ENCODE measurements around the gene SKIC8. TPM values are rescaled to one million over a fixed set of nuclear protein-coding genes. Genes with fewer than 3 reads are reported as not detected.

Gene SKIC8
- total and polyA plus RNA-seq, 2 of the 13 experiments (the other 11 are each of a cell fraction or from before 2014, with no cell fraction given): 69.5 to 70.6 TPM

- POLR2A ChIA-PET: no interaction called here
- H4K20me1 ChIP-seq (ENCODE audit: insufficient read depth, low read length): no peaks in the 10 kb centered on the region
- H3K4me3 ChIP-seq (replicated peaks in 1 of 3; ENCODE audit: insufficient read depth in 1 of 3, low read depth in 2 of 3, low read length in 3 of 3): no peak overlapping the region
- H3K79me2 ChIP-seq (ENCODE audit: insufficient read depth, low read length): no peaks in the 10 kb centered on the region
- in situ Hi-C loops (cut with HindIII; ENCODE audit: extremely low pct_ligation_motif_present, low pct_unique_long_range_greater_than_20kb): no loop called here
- H3K9me3 ChIP-seq (ENCODE audit: low read length): no peaks in the 10 kb centered on the region
- no peak overlapping the region for H3K9ac ChIP-seq (ENCODE audit: insufficient read depth, low read depth, low read length)
- H3K27me3 ChIP-seq (ENCODE audit: control insufficient read depth in 1 of 2, insufficient read depth in 2 of 2, low read length in 2 of 2): peaks cover 0 to 8% of the 10 kb centered on the region in 2 experiments; a peak in 2 of 5 replicates
- TF ChIP-seq ZNF580 (CRISPR knock-in tag; IDR thresholded peaks at IDR 0.05; ENCODE audit: borderline replicate concordance, low read depth) (no peak), SNRNP70 (IDR thresholded peaks at IDR 0.05; ENCODE audit: low read depth, low read length) (no peak), SP140L (CRISPR knock-in tag; IDR thresholded peaks at IDR 0.05; ENCODE audit: borderline replicate concordance) (no peak), CBX2 (IDR thresholded peaks at IDR 0.05; ENCODE audit: low read depth, low read length) (no peak), CBX2 (CRISPR knock-in tag; IDR thresholded peaks at IDR 0.05; ENCODE audit: low read depth) (no peak), MXD4 (CRISPR knock-in tag; IDR thresholded peaks at IDR 0.05) (no peak), SIX1 (CRISPR knock-in tag; IDR thresholded peaks at IDR 0.05; ENCODE audit: borderline replicate concordance) (no peak), SP4 (CRISPR knock-in tag; IDR thresholded peaks at IDR 0.05) (no peak), ZMYM2 (CRISPR knock-in tag; IDR thresholded peaks at IDR 0.05) (no peak), HHEX (CRISPR knock-in tag; IDR thresholded peaks at IDR 0.05) (no peak)
- TF ChIP-seq, protein P1, sequence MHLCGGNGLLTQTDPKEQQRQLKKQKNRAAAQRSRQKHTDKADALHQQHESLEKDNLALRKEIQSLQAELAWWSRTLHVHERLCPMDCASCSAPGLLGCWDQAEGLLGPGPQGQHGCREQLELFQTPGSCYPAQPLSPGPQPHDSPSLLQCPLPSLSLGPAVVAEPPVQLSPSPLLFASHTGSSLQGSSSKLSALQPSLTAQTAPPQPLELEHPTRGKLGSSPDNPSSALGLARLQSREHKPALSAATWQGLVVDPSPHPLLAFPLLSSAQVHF (CRISPR knock-in tag; IDR thresholded peaks at IDR 0.05): no peak
- no peak for ATAC-seq
- no peaks in the 10 kb centered on the region for H3K36me3 ChIP-seq (replicated peaks in 1 of 2; ENCODE audit: control insufficient read depth in 1 of 2, insufficient read depth in 2 of 2, low read length in 2 of 2)
- no peak overlapping the region for H3K4me2 ChIP-seq (ENCODE audit: low read depth, low read length)
- no peaks in the 10 kb centered on the region for H3K4me1 ChIP-seq (ENCODE audit: insufficient read depth, low read length)
- intact Hi-C loops (cut with micrococcal nuclease; ENCODE audit: unreplicated experiment): no loop called here
- DNase-seq (ENCODE audit: low spot score): no peak
- H2AFZ ChIP-seq (ENCODE audit: low read length): no peak overlapping the region
- no peak overlapping the region for H3K27ac ChIP-seq (ENCODE audit: extremely low read length, insufficient read depth, low read length)
- FAIRE-seq: no peak
- BruUV-seq (replicated peaks): no TSS peak
- 56% methylated on average over 5 of the region's 5 CpGs for WGBS (ENCODE audit: low lambda C conversion rate)
- CTCF ChIA-PET (ENCODE audit: low intra/inter-chr PET ratio, low total read pairs): no interaction called here
These were observed 24.4 kb downstream of the SKIC8 start for GRCh38 chr15:78274994-78275393.
